SHP77 treated with DMSO at 0.1 percent for 48 hours (cell line): ENCODE data around the gene UBE2D3.
"Not testable (repeated sequence)": the region's sequence is repeated elsewhere in the genome, so short reads cannot be mapped to it uniquely, and the experiment has no call there.

Experiments
- DNase-seq: peaks from one replicate; lab custom pipeline; 2025; lab: John Stamatoyannopoulos, UW

UBE2D3 gene

DNA sequence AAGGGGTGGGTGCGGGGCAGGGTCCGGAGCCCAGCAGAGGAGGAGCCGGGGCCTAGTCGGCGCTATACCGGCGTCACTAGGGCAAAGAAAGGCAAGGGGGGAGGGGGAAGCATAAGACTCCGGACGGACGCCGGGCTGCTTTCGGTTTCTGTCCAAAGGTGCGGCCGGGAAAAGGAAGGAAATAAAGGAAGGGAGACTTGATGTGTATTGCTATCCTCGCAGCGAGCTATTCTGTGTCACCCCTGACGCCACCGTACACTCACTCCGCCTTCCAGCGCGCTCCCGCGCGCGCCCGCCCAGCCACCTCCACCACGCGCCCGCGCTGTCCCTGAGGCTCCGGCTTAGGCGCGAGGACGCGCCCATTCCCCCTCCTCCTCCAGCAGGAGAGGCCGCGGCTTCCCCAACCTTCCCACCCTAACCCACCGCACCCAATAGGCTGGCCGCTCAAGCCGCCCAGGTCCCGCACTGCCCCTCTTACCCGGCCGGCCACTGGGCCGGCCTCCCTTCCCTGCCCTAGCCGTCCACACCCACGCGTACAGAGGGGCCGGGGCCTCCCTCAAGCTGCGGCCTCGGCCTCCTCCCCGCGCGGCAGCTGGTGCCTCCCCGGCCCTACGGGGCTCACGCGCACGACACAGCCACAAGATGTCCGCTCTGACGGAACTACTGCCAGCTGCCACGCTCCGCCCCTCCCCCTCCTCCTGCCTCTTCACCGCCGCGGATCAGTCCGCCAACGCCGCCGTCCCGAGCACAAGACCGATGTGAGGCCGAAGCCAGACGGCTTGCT is at the start of gene UBE2D3:
UBE2D3 (minus strand) TSS at position 662 of the 784 bp plus-strand sequence. CDS start 1,043 bp downstream, outside the sequence.
- DNase-seq = peak; percentile 35

DNA sequence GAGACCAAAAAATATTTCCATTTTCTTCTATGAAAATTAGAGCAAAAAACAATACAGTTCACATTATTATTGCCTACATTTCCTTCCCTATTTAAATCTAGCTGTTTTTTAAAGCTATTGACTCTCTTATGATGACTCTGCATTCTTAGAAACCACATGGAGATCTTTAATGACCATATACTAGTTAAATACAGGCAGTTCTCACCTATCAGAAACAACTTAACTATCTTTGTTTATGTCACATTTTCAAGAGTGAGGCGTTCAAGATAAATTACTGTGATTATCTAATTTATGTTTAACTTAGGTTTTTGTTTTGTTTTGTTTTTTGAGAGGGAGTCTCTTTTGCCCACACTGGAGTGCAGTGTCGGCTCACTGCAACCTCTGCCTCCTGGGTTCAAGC is 44.4 kb upstream of the UBE2D3 start:
- DNase-seq = no peak

GRCh38 chr4:102869569-102870197 is 42.3 kb upstream of the UBE2D3 start:
- no peak for DNase-seq

DNA sequence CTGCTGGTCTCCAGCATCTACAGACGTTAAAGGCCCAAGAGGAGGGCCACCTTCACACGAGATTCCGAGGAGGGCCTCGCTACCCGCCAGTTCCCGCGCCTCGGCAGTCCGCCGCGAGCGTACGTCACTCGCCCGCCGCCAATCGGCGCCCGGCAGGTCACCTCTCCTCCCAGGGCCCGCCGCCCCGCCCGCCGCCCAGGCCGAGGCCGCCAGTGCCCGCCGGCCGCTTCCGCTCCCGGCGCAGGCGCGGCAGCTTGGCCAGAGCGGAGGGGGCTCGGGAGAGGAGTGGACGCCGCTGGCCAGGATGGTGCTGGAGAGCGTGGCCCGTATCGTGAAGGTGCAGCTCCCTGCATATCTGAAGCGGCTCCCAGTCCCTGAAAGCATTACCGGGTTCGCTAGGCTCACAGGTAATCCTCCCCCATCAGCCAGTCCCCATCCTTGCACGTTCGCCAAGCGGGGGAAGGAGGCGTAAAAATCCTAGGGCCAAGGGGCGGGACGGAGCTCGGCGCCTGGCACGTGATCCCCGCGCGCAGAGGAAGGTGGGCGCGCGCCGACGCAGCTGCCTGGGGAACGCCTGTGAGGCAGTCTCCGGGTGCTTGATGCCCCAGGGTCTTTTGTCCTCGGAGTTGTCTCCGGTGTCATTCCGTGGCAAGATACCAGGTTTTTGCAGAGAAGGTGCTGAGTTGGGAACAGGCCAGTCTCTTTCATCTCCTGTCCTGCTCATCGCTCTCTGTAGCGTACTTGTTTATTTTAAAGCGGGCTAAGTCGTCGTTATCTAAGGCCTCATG is 41.6 kb upstream of the UBE2D3 start, which contains the start of gene CISD2:
CISD2 (plus strand) TSS at position 212 of the 788 bp plus-strand sequence; CDS start at position 305, 93 bp downstream.
- DNase-seq = peak; percentile 70

- DNase-seq = no peak
Measured at GRCh38 chr4:102868153-102868780, 40.9 kb upstream of the UBE2D3 start.

DNA sequence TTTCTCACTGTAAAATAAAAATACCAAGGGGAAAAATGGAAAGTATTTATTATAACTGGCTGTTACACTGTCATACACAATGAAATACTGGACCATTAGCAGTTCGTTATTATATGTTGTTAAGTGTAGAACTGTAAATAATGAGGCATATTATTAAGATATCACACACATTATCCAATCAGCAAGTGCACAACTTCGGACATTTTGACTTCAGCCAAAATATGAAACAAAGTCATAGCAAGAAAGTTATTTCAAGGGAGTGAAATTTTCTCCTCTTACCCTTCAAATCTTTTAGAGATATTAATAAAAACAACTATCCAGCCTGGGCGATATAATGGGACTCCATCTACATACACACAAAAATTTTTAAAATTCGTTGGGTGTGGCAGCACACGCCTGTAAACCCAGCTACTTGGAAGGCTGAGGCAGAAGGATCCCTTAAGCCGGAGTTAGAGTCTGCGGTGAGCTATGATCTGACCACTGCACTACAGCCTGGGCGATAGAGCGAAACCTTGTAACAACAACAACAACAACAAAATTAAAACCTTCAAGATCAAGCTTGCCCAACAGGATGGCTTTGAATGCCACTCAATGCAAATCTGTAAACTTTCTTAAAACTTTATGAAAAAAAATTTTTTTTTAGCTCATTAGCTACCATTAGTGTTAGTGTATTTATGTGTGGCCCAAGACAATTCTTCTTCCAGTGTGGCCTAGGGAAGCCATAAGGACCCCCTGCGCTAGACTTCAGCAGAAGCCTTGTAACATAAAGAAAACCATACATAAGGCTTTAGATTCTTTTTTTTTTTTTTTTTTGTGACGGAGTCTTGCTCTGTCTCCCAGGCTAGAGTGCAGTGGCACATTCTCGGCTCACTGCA is 40.2 kb upstream of the UBE2D3 start:
- DNase-seq = no peak

DNA sequence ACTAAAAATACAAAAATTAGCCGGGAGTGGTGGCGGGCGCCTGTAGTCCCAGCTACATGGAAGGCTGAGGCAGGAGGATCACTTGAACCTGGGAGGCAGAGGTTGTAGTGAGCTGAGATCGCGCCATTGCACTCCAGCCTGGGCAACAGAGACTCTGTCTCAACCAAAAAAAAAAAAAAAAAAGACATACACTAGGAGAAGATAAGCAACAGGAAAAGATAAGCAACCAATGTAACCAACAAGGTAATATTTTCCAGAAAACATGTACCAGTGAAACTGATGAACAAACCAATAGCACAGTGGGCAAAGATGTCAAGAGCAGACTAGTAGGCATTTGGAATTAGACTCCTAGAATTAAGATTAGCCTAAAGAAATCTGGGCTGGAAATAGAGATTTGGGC is 38.0 kb upstream of the UBE2D3 start:
- not testable (repeated sequence) for DNase-seq

- no peak for DNase-seq
Measured at GRCh38 chr4:102862747-102863146, 35.4 kb upstream of the UBE2D3 start.

DNA sequence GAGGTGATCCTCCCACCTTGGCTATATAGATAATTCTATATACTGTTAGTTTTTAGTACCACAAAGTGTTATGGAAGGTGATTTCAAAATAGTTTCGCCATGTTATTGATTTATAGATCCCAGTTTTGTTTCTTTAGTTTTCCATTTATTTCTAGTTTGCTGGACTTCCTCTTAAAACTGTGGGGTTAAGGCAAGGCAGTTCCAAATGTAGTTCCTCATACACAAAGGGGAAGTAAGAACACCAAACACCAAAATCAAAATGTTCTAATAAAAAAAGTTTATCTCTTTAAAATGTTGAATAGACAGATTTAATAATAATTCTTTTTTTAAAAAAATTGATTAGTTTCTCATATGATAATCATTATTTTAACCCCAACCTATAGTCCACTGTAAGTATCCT is 34.7 kb upstream of the UBE2D3 start:
- no peak for DNase-seq

- no peak for DNase-seq
Measured at GRCh38 chr4:102860611-102861324, 33.4 kb upstream of the UBE2D3 start.

GRCh38 chr4:102858828-102859464 is 31.6 kb upstream of the UBE2D3 start:
- no peak for DNase-seq

GRCh38 chr4:102850370-102850769 is 23.0 kb upstream of the UBE2D3 start:
- DNase-seq = no peak

GRCh38 chr4:102849579-102850104 is 22.3 kb upstream of the UBE2D3 start:
- DNase-seq = no peak

- DNase-seq = no peak
Measured at GRCh38 chr4:102847687-102848086, 20.3 kb upstream of the UBE2D3 start.

DNA sequence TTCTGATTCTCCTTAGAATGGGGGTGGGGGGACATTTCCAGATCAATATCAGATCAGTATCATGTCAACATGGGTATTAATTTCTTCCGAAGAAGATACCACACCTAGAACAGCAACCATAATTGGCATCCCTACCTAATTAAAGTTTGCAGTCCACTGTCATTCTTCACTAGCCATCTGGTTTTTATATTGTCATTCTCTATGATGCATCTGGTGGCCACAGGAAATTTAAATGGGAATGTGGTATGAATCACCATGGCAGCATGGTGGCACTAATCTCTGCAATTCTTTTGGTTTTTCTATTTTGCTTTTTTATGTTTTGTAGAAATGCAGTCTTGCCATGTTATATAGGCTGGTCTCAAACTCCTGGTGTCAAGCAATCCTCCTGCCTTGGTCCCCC is 16.6 kb upstream of the UBE2D3 start:
- DNase-seq = no peak

DNA sequence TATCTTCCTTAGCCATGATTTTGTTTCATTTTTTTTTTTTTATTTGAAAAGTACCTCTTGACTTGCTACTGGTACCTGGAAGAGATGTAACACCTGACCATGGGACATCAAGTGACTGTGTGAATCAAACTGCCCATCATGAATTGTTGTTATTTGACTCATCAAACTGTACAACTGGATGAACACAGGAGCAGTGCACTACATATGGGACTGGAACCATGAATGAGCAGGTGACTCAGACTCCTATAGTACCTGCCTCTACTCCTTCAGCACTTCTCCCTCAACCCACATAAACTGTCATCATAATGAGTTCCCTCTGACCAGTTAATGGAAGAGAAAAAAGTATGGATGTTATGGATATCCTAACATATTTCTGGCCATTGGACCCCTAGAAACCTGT is 15.9 kb upstream of the UBE2D3 start:
- no peak for DNase-seq

- DNase-seq = no peak
Measured at GRCh38 chr4:102842367-102842766, 15.0 kb upstream of the UBE2D3 start.

DNA sequence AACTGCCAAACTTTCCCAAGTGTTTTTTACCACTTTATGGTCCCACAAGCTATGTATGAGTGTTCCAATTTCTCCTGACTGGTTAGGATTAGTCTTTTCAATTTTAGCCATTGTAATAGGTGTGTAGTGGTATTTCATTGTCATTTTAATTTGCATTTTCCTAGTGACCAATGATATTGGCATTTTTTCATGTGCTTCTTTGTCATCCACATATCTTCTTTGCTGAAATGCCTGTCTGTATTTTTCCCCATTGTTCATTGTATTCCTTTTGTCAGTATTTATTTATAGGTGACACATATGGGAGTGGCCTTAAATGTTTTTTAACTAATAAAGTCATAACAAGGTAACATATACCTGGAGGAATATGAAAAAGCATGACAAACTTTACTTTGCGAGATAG is 9.2 kb upstream of the UBE2D3 start:
- no peak for DNase-seq

DNA sequence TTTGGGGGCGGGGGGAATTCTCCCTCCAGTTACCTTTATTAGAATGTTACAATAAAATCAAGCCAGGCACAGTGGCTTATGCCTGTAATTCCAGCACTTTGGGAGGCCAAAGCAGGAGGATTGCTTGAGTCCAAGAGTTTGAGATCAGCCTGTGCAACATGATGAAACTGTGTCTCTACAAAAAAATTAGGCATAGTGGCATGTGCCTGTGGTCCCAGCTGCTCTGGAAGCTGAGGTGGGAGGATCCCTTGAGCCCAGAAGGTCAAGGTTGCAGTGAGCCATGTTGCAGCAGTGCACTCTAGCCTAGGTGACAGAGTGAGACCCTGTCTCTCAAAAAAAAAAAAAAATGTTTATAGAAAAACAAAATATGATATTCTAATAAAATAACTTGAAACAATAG is 5.3 kb upstream of the UBE2D3 start:
- DNase-seq = no peak

DNA sequence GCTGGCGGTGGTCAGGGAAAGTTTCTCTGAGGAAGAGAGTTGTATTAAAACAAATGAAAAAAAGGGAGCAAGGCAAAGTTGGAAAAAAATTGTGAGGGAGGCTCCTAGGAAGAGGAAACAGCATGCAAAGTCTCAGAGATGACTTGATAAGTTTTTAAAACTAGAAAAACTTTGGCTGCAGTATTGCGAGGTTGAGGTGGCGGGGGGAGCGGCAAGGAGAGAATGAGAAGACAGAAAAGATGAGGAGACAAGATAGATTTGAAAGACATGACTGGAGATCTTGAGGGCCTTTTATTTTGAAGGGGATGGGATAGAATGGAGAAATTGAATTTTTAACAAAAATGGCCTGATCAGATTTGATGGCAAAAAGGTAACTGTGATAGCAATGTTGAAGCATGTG is 4.8 kb upstream of the UBE2D3 start:
- DNase-seq = no peak
